RWPE2 (cell line): ENCODE data around the gene SLC25A6.
"Not testable (repeated sequence)": the region's sequence is repeated elsewhere in the genome, so short reads cannot be mapped to it uniquely, and the experiment has no call there.

ENCODE experiments used
- ATAC-seq: fragments of 200-7000 bp; cut with Tn5 transposase; 3 replicates; pipeline ENCODE4 v1.9.1; 2021; ENCODE audit warnings: low read depth
- DNase-seq: peaks from one replicate; pipeline ENCODE4 v3.0.0-alpha.2; 2020; ENCODE audit warnings: low spot score
- H3K27ac ChIP-seq: fragments of 450-650 bp; 2 replicates; pipeline ENCODE4 v1.5.1; 2017; ENCODE audit warnings: mild to moderate bottlenecking; ENCODE audit not compliant: poor library complexity, severe bottlenecking
- H3K27me3 ChIP-seq: fragments of 250-450 bp; sonication (Bioruptor Pico); 2 replicates; pipeline ENCODE4 v1.5.1; 2021; ENCODE audit warnings: mild to moderate bottlenecking, moderate library complexity; ENCODE audit not compliant: insufficient read depth, poor library complexity, severe bottlenecking
- H3K36me3 ChIP-seq: fragments of 250-450 bp; sonication (Bioruptor Pico); 2 replicates; pipeline ENCODE4 v1.5.1; 2020; ENCODE audit warnings: low read depth, mild to moderate bottlenecking, moderate library complexity
- H3K4me1 ChIP-seq: fragments of 250-450 bp; sonication (Bioruptor Pico); 2 replicates; pipeline ENCODE4 v1.5.1; 2021; ENCODE audit warnings: mild to moderate bottlenecking, moderate library complexity; ENCODE audit not compliant: insufficient read depth, poor library complexity, severe bottlenecking
- H3K4me3 ChIP-seq: fragments of 250-450 bp; sonication (Bioruptor Pico); 2 replicates; pipeline ENCODE4 v1.5.1; 2021; ENCODE audit warnings: mild to moderate bottlenecking, moderate library complexity; ENCODE audit not compliant: severe bottlenecking
- H3K9me3 ChIP-seq: fragments of 250-450 bp; sonication (Bioruptor Pico); 2 replicates; pipeline ENCODE4 v1.5.1; 2021; ENCODE audit warnings: mild to moderate bottlenecking, moderate library complexity; ENCODE audit not compliant: severe bottlenecking
- CTCF ChIP-seq: fragments of 450-650 bp; IDR thresholded peaks from one replicate; pipeline ENCODE4 v1.5.1; 2017; ENCODE audit warnings: mild to moderate bottlenecking, moderate library complexity; ENCODE audit not compliant: poor library complexity, severe bottlenecking

The SLC25A6 gene

GRCh38 chrX:1355131-1356046 is 36.5 kb downstream of the SLC25A6 start:
- H3K4me1 ChIP-seq: no peaks in the 10 kb centered on the region
- H3K4me3 ChIP-seq: no peak overlapping the region
- no peaks in the 10 kb centered on the region for H3K36me3 ChIP-seq
- no peaks in the 10 kb centered on the region for H3K27me3 ChIP-seq
- peaks cover 12% of the 10 kb centered on the region for H3K9me3 ChIP-seq
- TF ChIP-seq CTCF: no peak
- DNase-seq (no peak), ATAC-seq (peak; percentile 42)
- H3K27ac ChIP-seq: no peak overlapping the region

DNA sequence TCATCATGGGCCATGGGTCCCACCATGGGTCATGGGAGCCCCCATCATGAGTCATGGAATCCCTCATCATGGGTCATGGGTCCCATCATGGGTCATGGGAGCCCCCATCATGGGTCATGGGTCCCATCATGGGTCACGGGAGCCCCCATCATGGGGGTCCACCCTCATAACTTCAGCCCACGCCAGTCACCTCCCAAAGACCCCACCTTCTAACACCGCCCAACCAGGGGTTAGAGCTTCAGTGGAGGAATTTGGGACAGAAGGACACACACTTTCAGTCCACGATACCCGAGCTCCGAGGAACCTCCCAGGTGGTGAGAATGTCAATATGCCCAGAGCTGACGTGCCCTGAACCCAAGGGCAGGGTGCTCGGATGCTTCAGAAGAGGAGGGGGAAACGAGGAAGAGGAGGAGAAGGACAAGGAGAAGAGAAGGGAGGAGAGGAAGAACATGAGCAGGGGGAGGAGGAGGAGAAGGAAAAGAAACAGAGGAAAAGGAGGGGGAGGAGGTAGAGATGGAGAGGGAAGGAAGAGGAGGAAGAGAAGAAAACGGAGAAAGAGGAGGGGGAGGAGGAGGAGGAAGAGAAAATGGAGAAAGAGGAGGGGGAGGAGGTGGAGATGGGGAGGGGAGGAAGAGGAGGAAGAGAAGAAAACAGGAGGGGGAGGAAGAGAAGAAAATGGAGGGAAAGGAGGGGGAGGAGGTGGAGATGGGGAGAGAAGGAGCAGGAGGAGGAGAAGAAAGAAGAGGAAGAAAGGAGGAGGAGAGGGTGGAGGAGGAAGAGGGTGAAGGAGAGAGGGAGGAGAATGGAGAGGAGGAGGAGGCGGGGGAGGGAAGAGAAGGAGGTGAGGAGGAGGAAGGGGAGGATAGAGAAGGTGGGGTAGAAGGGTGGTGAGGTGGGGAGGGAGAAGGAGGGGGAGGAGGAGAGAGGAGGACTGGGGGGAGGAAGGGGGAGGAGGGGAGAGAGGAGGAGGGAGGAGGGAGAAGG is 37.6 kb downstream of the SLC25A6 start:
- Histone ChIP-seq H3K4me1 (no peaks in the 10 kb centered on the region), H3K27me3 (no peaks in the 10 kb centered on the region), H3K36me3 (no peaks in the 10 kb centered on the region), H3K27ac (no peak overlapping the region), H3K4me3 (no peak overlapping the region), H3K9me3 (peaks cover 12% of the 10 kb centered on the region)
- DNase-seq: no peak
- ATAC-seq: no peak
- TF ChIP-seq CTCF: no peak

GRCh38 chrX:1351981-1352714 is 39.8 kb downstream of the SLC25A6 start:
- no peak for TF ChIP-seq CTCF
- H3K4me1 ChIP-seq: no peaks in the 10 kb centered on the region
- no peaks in the 10 kb centered on the region for H3K27me3 ChIP-seq
- H3K36me3 ChIP-seq: no peaks in the 10 kb centered on the region
- H3K9me3 ChIP-seq: peaks cover 9% of the 10 kb centered on the region
- no peak for DNase-seq
- H3K4me3 ChIP-seq: no peak overlapping the region
- ATAC-seq: no peak
- no peak overlapping the region for H3K27ac ChIP-seq

DNA sequence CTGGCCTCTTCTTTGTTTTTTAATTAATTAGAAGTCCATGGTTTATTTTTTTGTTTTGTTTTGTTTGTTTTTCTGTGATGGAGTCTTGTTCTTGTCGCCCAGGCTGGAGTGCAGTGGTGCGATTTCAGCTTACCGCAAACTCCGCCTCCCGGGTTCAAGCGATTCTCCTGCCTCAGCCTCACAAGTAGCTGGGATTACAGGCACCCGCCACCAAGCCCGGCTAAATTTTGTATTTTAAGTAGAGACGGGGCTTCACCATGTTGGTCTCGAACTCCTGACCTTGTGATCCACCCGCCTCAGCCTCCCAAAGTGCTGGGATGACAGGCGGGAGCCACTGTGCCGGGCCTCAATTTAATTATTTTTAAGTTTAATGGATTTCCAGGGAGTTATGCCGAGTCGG is 42.3 kb downstream of the SLC25A6 start:
- H3K4me1 ChIP-seq, ATAC-seq: not testable (repeated sequence)

More for the DNA sequence above, 42.3 kb downstream of the SLC25A6 start:
- H3K27ac ChIP-seq, H3K9me3 ChIP-seq, H3K36me3 ChIP-seq, H3K27me3 ChIP-seq, H3K4me3 ChIP-seq, DNase-seq: not testable (repeated sequence)
